Measurements from ENCODE around the gene CLEC11A. TPM values are rescaled to one million over a fixed set of nuclear protein-coding genes. Genes with fewer than 3 reads are reported as not detected.

CLEC11A gene
- 59.1 TPM in 2 replicates for total RNA-seq (2021)
- Bru-seq, nascent RNA: percentile 74 among the genes with signal in this experiment
- percentile 66 among the genes with signal in this experiment for BruChase-seq, experiment 1, labeled RNA remaining after a 2-hour chase
- BruChase-seq, experiment 2, labeled RNA remaining after a 6-hour chase: percentile 86 among the genes with signal in this experiment
- long read RNA-seq, transcript CLEC11A-201 (4 exons, 1,419 nt): major isoform, 115 of 178 reads
- long read RNA-seq, partial matches to known transcripts: 49 of 178 reads
- long read RNA-seq, other reads (novel, unspliced or antisense): 14 of 178 reads

GRCh38 chr19:50723069-50723468, at the start of gene CLEC11A:
TSS of gene CLEC11A (plus strand) at chr19:50723364. CDS start at chr19:50723526, 162 bp downstream.
- intact Hi-C loops (cut with micrococcal nuclease; ENCODE audit: unreplicated experiment): loop anchor here (5.0 kb wide), 1 partner anchor 54 kb away; no protein-coding TSS in a partner anchor
- ChIA-PET POLR2A (ENCODE audit: low non-redundant PET) (interaction anchor here (0.6 kb wide), 1 partner anchor 20 kb away, joined by 10 read pairs; no protein-coding TSS in a partner anchor), CTCF (interaction anchor here (0.6 to 1.3 kb wide), 2 partner anchors 61 to 113 kb away, joined by 6 to 7 read pairs; no protein-coding TSS in a partner anchor)
- peak within 1 kb of the TSS; percentile 61 for H3K4me3 ChIP-seq (ENCODE audit: low read depth, low read length, poor library complexity, severe bottlenecking)
- H3K4me1 ChIP-seq (ENCODE audit: insufficient read depth, low read length, poor library complexity, severe bottlenecking): peaks cover 69% of the 10 kb centered on the region
- peak within 1 kb of the TSS; percentile 75 for H3K27ac ChIP-seq (ENCODE audit: low read depth, low read length, poor library complexity, severe bottlenecking)
- DNase-seq (ENCODE audit: low spot score): peak; percentile 75
- TF ChIP-seq EZH2 (IDR thresholded peaks at IDR 0.05; ENCODE audit: borderline replicate concordance, low read depth, low read length, poor library complexity, severe bottlenecking): no peak
- TF ChIP-seq CTCF (conservative IDR thresholded peaks at IDR 0.05; ENCODE audit: low read depth, low read length): no peak
- peaks cover 10% of the 10 kb centered on the region for H3K36me3 ChIP-seq (ENCODE audit: insufficient read depth, low read length, poor library complexity, severe bottlenecking)
- H3K27me3 ChIP-seq (replicated peaks; ENCODE audit: insufficient read depth, low read depth, low read length, poor library complexity): no peaks in the 10 kb centered on the region
- no TSS peak for BruUV-seq (replicated peaks)
- no peaks in the 10 kb centered on the region for H3K9me3 ChIP-seq (ENCODE audit: low read depth, low read length, poor library complexity, severe bottlenecking)

- Histone ChIP-seq H3K9me3 (ENCODE audit: low read depth, low read length, poor library complexity, severe bottlenecking) (no peaks in the 10 kb centered on the region), H3K27me3 (replicated peaks; ENCODE audit: insufficient read depth, low read depth, low read length, poor library complexity) (no peaks in the 10 kb centered on the region), H3K4me1 (ENCODE audit: insufficient read depth, low read length, poor library complexity, severe bottlenecking) (no peaks in the 10 kb centered on the region), H3K27ac (ENCODE audit: low read depth, low read length, poor library complexity, severe bottlenecking) (no peak overlapping the region), H3K36me3 (ENCODE audit: insufficient read depth, low read length, poor library complexity, severe bottlenecking) (no peaks in the 10 kb centered on the region), H3K4me3 (ENCODE audit: low read depth, low read length, poor library complexity, severe bottlenecking) (no peak overlapping the region)
- intact Hi-C loops (cut with micrococcal nuclease; ENCODE audit: unreplicated experiment): no loop called here
- POLR2A ChIA-PET (ENCODE audit: low non-redundant PET): no interaction called here
- BruUV-seq (replicated peaks): no TSS peak
- no peak for TF ChIP-seq EZH2 (IDR thresholded peaks at IDR 0.05; ENCODE audit: borderline replicate concordance, low read depth, low read length, poor library complexity, severe bottlenecking)
- no peak for TF ChIP-seq CTCF (conservative IDR thresholded peaks at IDR 0.05; ENCODE audit: low read depth, low read length)
- DNase-seq (ENCODE audit: low spot score): no peak
- CTCF ChIA-PET: no interaction called here
Observed at GRCh38 chr19:50676625-50677197, 46.5 kb upstream of the CLEC11A start.

- TF ChIP-seq CTCF (conservative IDR thresholded peaks at IDR 0.05; ENCODE audit: low read depth, low read length) (no peak), EZH2 (IDR thresholded peaks at IDR 0.05; ENCODE audit: borderline replicate concordance, low read depth, low read length, poor library complexity, severe bottlenecking) (no peak)
- Histone ChIP-seq H3K4me1 (ENCODE audit: insufficient read depth, low read length, poor library complexity, severe bottlenecking) (no peaks in the 10 kb centered on the region), H3K27me3 (replicated peaks; ENCODE audit: insufficient read depth, low read depth, low read length, poor library complexity) (no peaks in the 10 kb centered on the region), H3K9me3 (ENCODE audit: low read depth, low read length, poor library complexity, severe bottlenecking) (no peaks in the 10 kb centered on the region), H3K36me3 (ENCODE audit: insufficient read depth, low read length, poor library complexity, severe bottlenecking) (no peaks in the 10 kb centered on the region), H3K27ac (ENCODE audit: low read depth, low read length, poor library complexity, severe bottlenecking) (no peak overlapping the region), H3K4me3 (ENCODE audit: low read depth, low read length, poor library complexity, severe bottlenecking) (no peak overlapping the region)
- DNase-seq (ENCODE audit: low spot score): no peak
- CTCF ChIA-PET: no interaction called here
- BruUV-seq (replicated peaks): no TSS peak
- intact Hi-C loops (cut with micrococcal nuclease; ENCODE audit: unreplicated experiment): no loop called here
- POLR2A ChIA-PET (ENCODE audit: low non-redundant PET): no interaction called here
Observed at GRCh38 chr19:50677636-50678035, 45.5 kb upstream of the CLEC11A start.
